K562 (cell line): ENCODE measurements around the gene CDKL1. TPM values are rescaled to one million over a fixed set of nuclear protein-coding genes. Genes with fewer than 3 reads are reported as not detected.

Experiments
- E2F5 ChIP-seq: sonication (generic); formaldehyde crosslinking; IDR thresholded peaks from 2 replicates; pipeline ENCODE4 v1.8.0; 2022; ENCODE audit warnings: mild to moderate bottlenecking, missing genetic modification reagents
- FOS ChIP-seq: IDR thresholded peaks from 3 replicates; pipeline ENCODE4 v1.6.1; 2011; ENCODE audit not compliant: insufficient read length; ENCODE audit errors: extremely low read depth
- L3MBTL2 ChIP-seq: fragments of 450-650 bp; IDR thresholded peaks from 2 replicates; pipeline ENCODE4 v1.6.1; 2016; ENCODE audit warnings: mild to moderate bottlenecking, moderate library complexity
- MAX ChIP-seq: sonication (generic); formaldehyde crosslinking; IDR thresholded peaks from 2 replicates; pipeline ENCODE4 v1.9.0; 2022; ENCODE audit warnings: mild to moderate bottlenecking, missing genetic modification reagents
- MXD1 ChIP-seq: fragments of 250-450 bp; sonication (Bioruptor Pico); IDR thresholded peaks from 2 replicates; pipeline ENCODE4 v1.8.0; 2021; ENCODE audit warnings: borderline replicate concordance, mild to moderate bottlenecking, moderate library complexity; ENCODE audit not compliant: poor library complexity, severe bottlenecking
- MYC ChIP-seq, 2 experiments: fragments of 250-450 bp in 1 of 2; sonication (Bioruptor Pico) in 1 of 2; IDR thresholded peaks; 2 replicates each; pipeline versions ENCODE4 v1.5.1 to v1.6.1; 2012 to 2021; ENCODE audit warnings: low read depth in 2 of 2, borderline replicate concordance in 1 of 2, improper control_type of control experiment in 1 of 2, low read length in 1 of 2, mild to moderate bottlenecking in 1 of 2, moderate library complexity in 1 of 2
- POLR2A ChIP-seq: fragments of 450-650 bp; conservative IDR thresholded peaks from 2 replicates; pipeline ENCODE4 v1.6.1; 2016
- SP1 ChIP-seq: sonication (generic); formaldehyde crosslinking; IDR thresholded peaks from 2 replicates; pipeline ENCODE4 v1.8.1; 2022; ENCODE audit warnings: mild to moderate bottlenecking, missing genetic modification reagents
- ZBTB2 ChIP-seq: fragments of 450-650 bp; IDR thresholded peaks from 2 replicates; pipeline ENCODE4 v1.6.1; 2016; ENCODE audit warnings: antibody characterized with exemption
- ZNF23 ChIP-seq: fragments of 250-450 bp; sonication (Bioruptor Pico); IDR thresholded peaks from 2 replicates; pipeline ENCODE4 v1.4.0; 2020; ENCODE audit warnings: mild to moderate bottlenecking
- ZNF282 ChIP-seq: sonication (generic); formaldehyde crosslinking; IDR thresholded peaks from 2 replicates; pipeline ENCODE4 v1.8.1; 2023; ENCODE audit warnings: missing genetic modification reagents
- ZNF407 ChIP-seq: fragments of 450-650 bp; IDR thresholded peaks from 2 replicates; pipeline ENCODE4 v1.6.1; 2016; ENCODE audit warnings: low read depth
- polyA plus RNA-seq, 8 experiments: library from polyadenylated mRNA; depleted of rRNA in 4 of 8; stranded (reverse) in 5 of 8; unstranded in 3 of 8; fragments of >200 nt; fragmentation: Nextera tagmentation in 2 of 8; fragmentation: Illumina TruSeq in 1 of 8; extraction: Ambion mirVana in 2 of 8; extraction: Trizol in 1 of 8; gene quantifications; 2 replicates each; pipeline versions ENCODE4 v1.2.1 to v1.2.3, GENCODE V29; 2011 to 2014; ENCODE audit warnings: inconsistent platforms in 1 of 8, missing spikeins in 1 of 8
- total RNA-seq, 7 experiments: library from RNA; depleted of rRNA in 6 of 7; stranded (reverse); fragments of >200 nt in 6 of 7; fragmentation: Illumina TruSeq in 2 of 7; extraction: Trizol in 2 of 7; gene quantifications; 2 replicates each; pipeline versions ENCODE4 v1.2.1 to v1.2.3, GENCODE V29; 2011 to 2021; ENCODE audit warnings: low replicate concordance in 1 of 7

Gene CDKL1
- total and polyA plus RNA-seq, 9 of the 15 experiments (the other 6 are each of a cell fraction or from before 2014, with no cell fraction given): 2.3 to 35.0 (median 7.5) TPM

GRCh38 chr14:50396631-50397389 lies at the start of gene CDKL1 (continued):
- TF ChIP-seq MAX: peak; percentile 85
- peak; percentile 78; the same call in 1 of the 2 replicates for TF ChIP-seq ZNF282 (CRISPR knock-in tag)
- peak; percentile 52; the same call in 1 of the 2 replicates for TF ChIP-seq ZNF407
- TF ChIP-seq MXD1 (CRISPR knock-in tag): peak; percentile 52
- no peak for TF ChIP-seq FOS
- TF ChIP-seq SP1 (CRISPR knock-in tag): 0 out of 2 replicates have a peak, but pooled peaks have one; percentile 22
- TF ChIP-seq ZBTB2: 0 out of 2 replicates have a peak, but pooled peaks have one; percentile 31
- 0 out of 2 replicates have a peak, but pooled peaks have one; percentile 21 for TF ChIP-seq E2F5 (CRISPR knock-in tag)
- TF ChIP-seq POLR2A: peak; percentile 7; the same call in 1 of the 2 replicates
- TF ChIP-seq MYC (IDR thresholded peaks at IDR 0.05; ENCODE audit: low read depth, low read length): peak; percentile 69; the same call in 1 of the 2 replicates
- no peak for TF ChIP-seq MYC (CRISPR knock-in tag; IDR thresholded peaks at IDR 0.05; ENCODE audit: borderline replicate concordance, low read depth)
- TF ChIP-seq ZNF23 (CRISPR knock-in tag): no peak
- TF ChIP-seq L3MBTL2: peak; percentile 87
